ENCODE data around the gene TMEM203. TPM values are rescaled to one million over a fixed set of nuclear protein-coding genes. Genes with fewer than 3 reads are reported as not detected.

Gene TMEM203
- total RNA-seq, 1 donor from 2014 or later = 33.0 TPM

DNA sequence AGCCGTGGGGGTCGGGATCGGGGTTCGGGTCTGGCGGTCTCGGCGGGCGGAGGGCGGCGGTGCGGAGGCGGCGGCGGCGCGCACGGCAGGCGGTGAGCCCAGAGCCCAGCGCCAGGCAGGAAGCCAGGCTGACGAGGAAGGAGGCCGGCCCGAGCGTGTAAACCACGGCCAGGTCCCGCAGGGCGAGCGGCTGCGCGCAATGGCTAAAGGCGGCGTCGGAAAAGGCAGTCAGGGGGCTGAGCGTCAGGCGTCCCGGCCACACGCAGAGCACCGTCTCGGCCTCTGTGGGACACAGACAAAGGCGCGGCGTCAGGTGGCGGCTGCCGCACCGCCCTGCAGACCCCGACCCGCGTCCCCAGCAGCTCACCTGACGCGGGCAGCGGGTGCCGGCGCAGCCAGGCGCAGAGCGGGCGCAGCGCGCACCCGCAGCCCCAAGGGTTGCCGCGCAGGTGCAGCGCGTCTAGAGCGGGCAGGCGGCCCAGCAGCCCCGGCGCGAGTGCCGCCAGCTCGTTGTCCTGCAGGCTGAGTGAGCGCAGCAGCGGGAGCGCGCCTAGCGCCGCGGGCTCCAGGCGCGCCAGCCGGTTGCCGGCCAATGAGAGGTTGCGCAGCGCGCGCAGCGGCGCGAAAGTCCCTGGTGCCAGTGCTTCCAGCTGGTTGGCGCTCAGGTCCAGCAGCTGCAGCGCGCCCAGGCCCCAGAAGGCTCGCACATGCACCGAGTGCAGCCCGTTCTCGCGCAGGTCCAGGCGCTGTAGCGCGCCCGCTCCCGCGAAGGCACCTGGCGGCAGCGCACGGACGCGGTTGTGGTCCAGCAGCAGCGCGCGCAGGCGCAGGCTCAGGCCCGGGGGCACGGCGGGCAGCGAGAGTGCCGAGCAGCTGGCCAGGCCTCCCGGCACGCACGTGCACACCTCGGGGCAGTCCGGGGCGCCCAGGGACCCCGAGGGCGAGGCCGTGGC is 36.3 kb downstream of the TMEM203 start:
- H3K4me1 Mint-ChIP-seq = peaks cover 1% of the 10 kb centered on the region
- H3K4me3 Mint-ChIP-seq = peak overlapping the region; percentile 57
- H3K27me3 Mint-ChIP-seq (ENCODE audit: low read depth) = peaks cover 87% of the 10 kb centered on the region
- H3K27ac Mint-ChIP-seq = no peak overlapping the region
- H3K9me3 Mint-ChIP-seq = no peaks in the 10 kb centered on the region
- peak in 1 of 2 experiments; percentile 53 for DNase-seq (ENCODE audit: low spot score in 2 of 2, unreplicated experiment in 2 of 2)
- no peak for TF ChIP-seq CTCF (IDR thresholded peaks at IDR 0.05; ENCODE audit: unreplicated experiment)
- no peaks in the 10 kb centered on the region for H3K36me3 Mint-ChIP-seq

GRCh38 chr9:137168573-137168903 is 36.9 kb downstream of the TMEM203 start:
- H3K4me1 Mint-ChIP-seq = peaks cover 2% of the 10 kb centered on the region
- H3K4me3 Mint-ChIP-seq = no peak overlapping the region
- H3K27ac Mint-ChIP-seq = no peak overlapping the region
- H3K27me3 Mint-ChIP-seq (ENCODE audit: low read depth) = peaks cover 85% of the 10 kb centered on the region
- DNase-seq (ENCODE audit: low spot score in 2 of 2, unreplicated experiment in 2 of 2) = no peak
- no peaks in the 10 kb centered on the region for H3K9me3 Mint-ChIP-seq
- no peaks in the 10 kb centered on the region for H3K36me3 Mint-ChIP-seq
- TF ChIP-seq CTCF (IDR thresholded peaks at IDR 0.05; ENCODE audit: unreplicated experiment) = no peak

DNA sequence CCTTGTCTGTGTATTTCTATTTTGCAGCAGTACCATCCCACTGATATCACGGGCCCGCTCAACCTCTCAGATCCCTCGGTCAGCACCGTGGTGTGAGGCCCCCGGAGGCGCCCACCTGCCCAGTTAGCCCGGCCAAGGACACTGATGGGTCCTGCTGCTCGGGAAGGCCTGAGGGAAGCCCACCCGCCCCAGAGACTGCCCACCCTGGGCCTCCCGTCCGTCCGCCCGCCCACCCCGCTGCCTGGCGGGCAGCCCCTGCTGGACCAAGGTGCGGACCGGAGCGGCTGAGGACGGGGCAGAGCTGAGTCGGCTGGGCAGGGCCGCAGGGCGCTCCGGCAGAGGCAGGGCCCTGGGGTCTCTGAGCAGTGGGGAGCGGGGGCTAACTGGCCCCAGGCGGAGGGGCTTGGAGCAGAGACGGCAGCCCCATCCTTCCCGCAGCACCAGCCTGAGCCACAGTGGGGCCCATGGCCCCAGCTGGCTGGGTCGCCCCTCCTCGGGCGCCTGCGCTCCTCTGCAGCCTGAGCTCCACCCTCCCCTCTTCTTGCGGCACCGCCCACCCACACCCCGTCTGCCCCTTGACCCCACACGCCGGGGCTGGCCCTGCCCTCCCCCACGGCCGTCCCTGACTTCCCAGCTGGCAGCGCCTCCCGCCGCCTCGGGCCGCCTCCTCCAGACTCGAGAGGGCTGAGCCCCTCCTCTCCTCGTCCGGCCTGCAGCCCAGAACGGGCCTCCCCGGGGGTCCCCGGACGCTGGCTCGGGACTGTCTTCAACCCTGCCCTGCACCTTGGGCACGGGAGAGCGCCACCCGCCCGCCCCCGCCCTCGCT is 37.5 kb downstream of the TMEM203 start:
- Mint-ChIP-seq H3K27me3 (ENCODE audit: low read depth) (peaks cover 85% of the 10 kb centered on the region), H3K27ac (no peak overlapping the region), H3K36me3 (no peaks in the 10 kb centered on the region), H3K4me1 (peaks cover 4% of the 10 kb centered on the region), H3K4me3 (no peak overlapping the region), H3K9me3 (no peaks in the 10 kb centered on the region)
- no peak for TF ChIP-seq CTCF (IDR thresholded peaks at IDR 0.05; ENCODE audit: unreplicated experiment)
- DNase-seq (ENCODE audit: low spot score in 2 of 2, unreplicated experiment in 2 of 2) = no peak

GRCh38 chr9:137167277-137167746 is 38.1 kb downstream of the TMEM203 start:
- H3K27ac Mint-ChIP-seq = no peak overlapping the region
- no peak for DNase-seq (ENCODE audit: low spot score in 2 of 2, unreplicated experiment in 2 of 2)
- TF ChIP-seq CTCF (IDR thresholded peaks at IDR 0.05; ENCODE audit: unreplicated experiment) = no peak
- H3K4me3 Mint-ChIP-seq = no peak overlapping the region
- peaks cover 84% of the 10 kb centered on the region for H3K27me3 Mint-ChIP-seq (ENCODE audit: low read depth)
- no peaks in the 10 kb centered on the region for H3K36me3 Mint-ChIP-seq
- H3K4me1 Mint-ChIP-seq = peaks cover 4% of the 10 kb centered on the region
- H3K9me3 Mint-ChIP-seq = no peaks in the 10 kb centered on the region

DNA sequence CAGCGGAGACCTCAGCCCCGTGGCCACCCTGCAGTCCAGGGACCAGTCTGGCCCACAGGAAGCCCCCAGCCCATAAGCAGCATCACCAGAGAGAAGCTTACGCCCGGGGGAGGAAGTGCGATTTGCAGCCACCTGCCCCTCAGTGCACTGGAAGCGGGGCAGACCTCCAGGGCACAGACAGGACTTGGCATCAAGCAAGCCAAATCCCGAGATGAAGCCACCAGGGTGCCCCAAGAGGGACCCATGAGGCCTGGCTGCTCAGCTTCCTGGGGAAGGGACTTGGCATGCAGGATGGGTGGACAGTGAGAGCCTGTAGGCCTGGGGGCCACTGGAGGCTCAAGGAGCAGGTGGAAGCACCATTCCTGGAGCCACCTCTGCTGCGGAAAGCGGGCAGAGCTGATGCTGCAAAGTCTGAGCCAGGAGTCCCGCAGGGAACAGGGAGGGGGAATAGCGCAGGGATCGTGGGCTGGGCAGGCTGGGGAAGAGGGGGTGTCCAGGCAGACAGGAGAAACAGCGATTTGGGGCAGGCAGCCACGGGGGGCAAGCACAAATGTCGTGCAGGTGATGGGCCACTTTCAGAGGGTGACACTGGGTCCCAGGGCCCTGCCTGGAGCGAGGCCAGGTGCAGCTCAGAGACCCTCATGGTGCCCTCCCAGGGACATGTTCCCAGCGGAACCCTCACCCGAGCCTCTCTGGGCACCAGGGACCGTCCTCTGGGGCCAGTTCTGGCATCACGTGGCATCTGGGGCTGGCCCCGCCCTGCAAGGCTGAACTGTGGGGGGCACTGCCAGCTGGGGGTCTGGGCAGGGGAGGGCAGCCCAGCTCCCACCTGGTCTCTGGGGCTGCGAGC is 38.8 kb downstream of the TMEM203 start:
- Mint-ChIP-seq H3K9me3 (no peaks in the 10 kb centered on the region), H3K4me1 (peaks cover 7% of the 10 kb centered on the region), H3K4me3 (no peak overlapping the region), H3K36me3 (no peaks in the 10 kb centered on the region), H3K27me3 (ENCODE audit: low read depth) (peaks cover 82% of the 10 kb centered on the region), H3K27ac (no peak overlapping the region)
- no peak for DNase-seq (ENCODE audit: low spot score in 2 of 2, unreplicated experiment in 2 of 2)
- TF ChIP-seq CTCF (IDR thresholded peaks at IDR 0.05; ENCODE audit: unreplicated experiment) = no peak
